Kasumi-1 (cell line): ENCODE results near the gene KRT222.

ENCODE experiments used
- DNase-seq, 2 experiments: peaks; one replicate each; lab custom pipeline; 2025; lab: John Stamatoyannopoulos, UW

KRT222 gene

DNA sequence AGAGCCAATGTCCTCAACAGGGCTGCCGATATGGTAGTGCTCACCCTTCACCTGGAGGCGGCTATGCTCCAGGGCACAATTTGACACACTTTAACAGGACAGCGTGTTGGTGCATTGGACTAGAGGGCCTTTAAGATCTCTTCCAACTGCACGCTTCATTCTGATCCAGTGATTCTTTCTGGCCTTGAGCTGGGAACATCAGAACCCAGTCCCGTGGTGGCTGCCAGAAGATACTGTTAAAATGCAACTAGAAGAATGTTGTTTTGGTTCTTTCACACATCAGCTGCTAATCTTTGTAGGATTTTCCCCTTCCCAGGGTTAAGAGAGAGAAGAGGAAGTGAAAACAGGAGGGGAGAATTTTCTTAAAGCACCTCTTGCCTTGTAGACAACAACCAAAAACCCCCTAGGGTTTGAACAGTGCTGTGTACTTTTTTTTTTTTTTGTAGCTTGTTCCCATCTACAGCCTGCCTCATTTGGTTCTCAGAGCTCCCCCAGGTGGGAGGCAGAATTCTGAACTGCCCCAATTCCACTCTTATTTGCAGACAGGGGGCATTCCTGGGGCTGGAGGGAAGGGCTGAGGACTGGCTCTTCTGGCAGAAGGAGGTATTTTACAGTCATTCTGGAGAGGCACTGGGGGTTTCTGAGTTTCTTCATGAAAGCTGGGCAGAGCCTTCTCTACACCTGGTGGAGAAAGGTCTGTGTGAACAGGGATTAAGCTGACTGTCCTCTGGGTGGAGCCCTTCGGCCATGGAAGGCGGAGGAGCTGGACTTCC, 49.7 kb downstream of the KRT222 start:
- no peak for DNase-seq

DNA sequence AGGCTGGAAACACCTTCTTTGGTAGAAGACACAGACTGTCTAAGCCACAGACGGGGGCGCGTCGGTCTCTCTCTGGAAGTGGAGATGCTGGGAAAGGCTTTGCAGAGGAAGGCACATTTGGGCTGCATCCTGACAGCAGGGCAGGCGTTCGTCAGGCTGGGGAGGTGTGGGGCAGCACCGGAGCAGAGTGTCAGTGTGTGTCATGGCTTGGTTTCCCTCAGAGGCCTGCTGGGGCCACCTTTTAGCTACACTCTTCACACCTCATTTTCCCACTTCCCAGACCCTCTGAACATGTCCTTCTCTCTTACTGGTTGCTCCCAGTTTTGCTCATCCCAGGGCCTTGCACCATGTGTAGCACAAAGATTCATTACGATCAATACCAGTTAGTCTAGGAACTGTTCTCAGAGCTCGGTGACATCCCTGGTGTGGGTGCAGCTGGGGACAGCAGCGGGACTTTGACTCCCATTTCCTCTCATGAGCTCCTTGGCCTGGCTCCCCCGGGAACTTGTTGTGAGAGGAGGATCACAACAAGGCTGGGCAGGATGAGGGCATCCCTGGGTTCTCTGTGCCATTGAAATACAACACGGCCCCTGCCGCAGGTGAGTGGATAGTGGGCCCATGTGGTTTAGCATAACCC, 50.4 kb downstream of the KRT222 start:
- no peak for DNase-seq

DNA sequence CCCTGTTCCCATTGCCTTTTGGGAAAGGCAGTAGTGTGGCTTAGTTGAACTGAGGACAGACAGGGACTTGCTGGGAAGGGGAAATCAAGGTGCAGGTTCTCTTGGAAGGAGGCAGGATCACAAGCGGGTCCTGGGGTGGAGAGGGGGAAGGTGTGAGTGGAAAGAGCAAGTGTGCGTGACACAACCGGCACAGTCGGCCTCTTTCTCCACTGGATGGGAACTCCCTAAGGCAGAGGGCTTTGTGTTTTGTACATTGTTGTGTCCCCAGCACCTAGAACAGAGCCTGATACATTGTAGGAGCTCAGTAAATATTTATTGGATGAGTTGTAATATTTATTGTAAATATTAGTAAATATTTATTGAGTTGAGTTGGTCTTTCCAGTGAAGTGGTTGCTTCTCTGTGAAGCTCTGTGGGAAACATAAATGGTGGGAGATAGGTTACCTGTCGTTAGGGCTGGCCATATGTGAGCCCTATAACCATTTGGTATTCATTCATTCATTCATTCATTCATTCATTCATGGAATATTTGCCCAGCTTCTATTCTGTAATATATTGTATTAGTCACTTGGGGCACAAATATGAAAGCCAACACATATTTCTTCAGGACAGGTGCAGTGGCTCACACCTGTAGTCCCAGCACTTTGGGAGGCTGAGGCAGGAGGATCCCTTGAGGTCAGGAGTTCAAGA, 51.4 kb downstream of the KRT222 start:
- DNase-seq, result no peak

DNA sequence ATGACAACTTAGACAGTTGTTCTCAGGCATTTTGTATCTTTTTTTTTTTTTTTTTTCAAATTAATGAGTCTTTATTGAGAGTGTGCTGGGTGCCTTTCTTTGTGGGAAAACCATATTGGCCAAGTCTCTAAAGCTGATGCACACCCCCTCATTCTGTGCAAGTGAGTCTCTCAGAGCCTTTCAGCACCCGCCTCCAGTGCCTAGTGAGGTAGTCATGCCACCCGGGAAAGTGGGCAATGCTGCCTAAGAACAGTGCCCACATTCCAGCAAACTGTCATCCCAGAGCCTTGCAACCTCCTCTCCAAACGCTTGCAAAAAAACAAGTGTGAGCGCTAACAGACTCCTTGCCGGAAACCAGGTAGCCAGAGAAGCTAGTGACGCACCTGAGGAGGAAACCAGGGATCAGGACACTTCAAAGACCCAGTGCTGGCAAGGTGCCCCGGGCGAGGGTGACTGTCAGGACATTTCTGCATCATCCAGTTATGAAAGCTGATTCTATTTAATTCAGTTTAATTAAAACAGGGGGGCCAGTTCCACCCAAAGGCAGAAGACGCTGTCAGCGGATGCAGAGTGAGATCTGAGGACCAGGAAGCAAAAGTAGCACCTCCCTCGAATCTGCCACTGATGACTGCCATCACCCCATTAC, 52.3 kb downstream of the KRT222 start:
- DNase-seq, result no peak

DNA sequence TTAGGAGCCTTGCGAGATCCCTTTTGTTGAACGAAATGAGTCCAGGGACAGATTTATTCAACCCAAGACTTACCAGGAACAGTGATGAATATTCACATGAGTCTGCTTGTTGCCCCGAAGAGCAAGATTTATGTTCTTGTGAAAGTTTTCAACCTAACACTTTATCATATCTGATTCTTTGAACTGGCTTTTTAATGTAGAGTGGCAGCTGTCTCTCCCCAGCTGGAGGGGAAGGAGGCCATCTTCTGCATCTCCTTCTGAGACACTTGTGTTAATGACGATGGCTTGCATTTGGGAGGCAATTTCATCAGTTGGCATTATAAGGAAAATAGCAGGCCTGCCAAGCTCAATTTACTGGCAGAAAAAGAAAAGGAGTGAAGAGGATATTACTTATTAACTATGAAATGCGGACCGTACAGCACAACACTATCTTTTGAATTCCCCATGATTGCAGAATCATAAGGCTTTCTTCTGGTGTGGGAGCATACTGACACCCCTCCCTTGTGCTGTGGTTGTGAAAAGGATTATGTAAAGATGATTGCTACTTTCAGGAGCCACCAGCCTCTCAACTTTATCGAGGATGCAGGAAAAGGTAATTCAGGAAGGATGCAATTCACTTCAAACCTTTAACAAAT, 53.0 kb downstream of the KRT222 start:
- no peak for DNase-seq

DNA sequence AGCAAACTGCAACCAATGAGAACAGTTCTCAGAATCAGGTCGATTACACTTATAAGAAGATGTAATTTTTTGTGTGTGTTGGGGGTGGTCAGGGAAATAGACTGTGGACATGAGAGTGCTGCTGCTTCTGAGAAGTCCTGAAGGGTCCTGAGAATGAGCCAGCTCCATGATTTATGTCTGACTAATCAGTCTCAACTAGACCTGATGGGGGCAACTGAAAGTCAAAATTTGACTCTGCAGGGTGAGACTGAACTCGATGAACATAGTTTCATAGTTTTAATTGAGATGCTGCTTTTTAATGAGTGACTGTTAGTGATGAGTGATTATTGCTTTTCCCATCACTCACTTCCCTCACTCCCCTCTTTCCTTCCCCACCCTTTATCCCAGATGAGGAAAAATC, 54.6 kb downstream of the KRT222 start:
- no peak for DNase-seq

DNA sequence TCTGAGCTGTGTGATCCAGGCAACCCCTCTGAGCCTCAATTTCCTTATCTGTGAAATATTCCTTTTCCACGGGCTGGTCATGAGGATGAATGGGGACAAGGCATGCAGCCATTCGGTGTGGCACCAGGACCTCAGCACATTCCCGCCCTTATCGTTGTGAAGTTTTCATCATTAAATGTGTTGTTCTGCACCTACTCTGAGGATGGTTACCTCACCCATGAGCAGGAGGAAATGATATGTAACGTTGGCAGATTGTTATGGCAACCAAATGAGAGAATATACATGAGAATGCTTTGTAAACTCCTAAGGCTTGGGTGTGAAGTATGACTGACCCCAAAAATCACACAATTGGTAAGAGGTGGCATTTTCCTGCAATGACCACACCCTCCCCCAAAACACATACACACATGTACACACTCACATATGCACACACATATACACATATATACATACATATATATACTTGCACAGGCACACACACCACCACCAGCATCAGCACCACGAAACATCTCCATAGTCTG, 56.9 kb downstream of the KRT222 start:
- no peak for DNase-seq

DNA sequence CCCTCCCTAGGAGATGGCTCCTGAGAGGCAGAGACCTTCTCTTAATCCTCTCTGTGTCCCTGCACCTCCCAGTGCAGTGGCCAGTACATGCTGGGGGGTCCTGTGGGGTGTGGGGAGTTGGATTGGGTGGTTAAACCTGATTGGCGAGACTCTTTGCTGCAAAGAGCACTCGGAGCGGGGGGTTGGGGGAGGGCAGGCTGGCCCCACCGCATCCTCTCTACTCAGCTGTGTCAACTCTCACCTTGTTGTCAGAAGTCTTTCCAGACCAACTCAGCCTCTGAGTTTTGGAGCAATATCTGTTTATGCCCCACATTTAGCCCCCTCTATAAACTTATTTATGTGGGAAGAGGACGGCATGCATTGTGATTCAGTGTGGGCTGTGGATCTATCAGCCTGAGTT, 57.3 kb downstream of the KRT222 start:
- DNase-seq, result no peak

DNA sequence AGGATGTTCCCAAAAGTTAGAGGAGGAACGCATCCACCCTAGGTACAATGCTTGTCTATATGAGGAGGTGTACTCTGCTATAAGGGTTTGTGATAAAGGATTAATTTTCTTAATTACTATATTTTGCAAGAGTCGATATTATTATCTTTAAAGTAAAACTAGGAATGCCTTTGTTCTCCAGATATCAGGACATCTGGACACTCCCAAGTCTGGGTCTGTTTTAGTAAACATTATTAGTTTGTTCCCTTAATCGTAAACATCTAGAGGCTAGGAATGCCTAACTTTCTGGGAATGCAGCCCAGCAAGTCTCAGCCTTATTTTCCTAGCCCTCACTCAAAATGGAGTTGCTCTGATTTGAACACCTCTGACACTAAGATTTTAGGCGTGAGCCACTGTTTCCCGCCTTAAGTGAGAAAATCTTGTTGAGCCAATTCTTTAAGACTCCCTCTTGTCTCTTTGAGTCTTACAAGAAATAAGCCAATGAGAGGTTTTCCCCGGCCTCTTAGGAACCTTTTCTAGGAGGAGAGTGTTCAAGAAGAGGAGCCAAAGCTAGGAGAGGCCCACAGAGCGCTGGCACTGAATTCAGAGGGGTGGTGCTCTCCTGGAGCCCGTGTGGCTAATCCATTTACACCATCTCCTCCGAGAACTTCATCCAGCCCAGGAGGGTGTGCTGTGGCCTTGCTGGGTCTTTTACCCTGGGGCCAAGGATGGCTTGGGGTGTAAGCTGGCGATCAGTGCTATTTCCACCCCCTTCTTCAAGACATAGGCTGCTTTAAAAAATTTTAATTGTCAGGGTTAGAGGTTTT, 58.2 kb downstream of the KRT222 start:
- DNase-seq, result no peak

DNA sequence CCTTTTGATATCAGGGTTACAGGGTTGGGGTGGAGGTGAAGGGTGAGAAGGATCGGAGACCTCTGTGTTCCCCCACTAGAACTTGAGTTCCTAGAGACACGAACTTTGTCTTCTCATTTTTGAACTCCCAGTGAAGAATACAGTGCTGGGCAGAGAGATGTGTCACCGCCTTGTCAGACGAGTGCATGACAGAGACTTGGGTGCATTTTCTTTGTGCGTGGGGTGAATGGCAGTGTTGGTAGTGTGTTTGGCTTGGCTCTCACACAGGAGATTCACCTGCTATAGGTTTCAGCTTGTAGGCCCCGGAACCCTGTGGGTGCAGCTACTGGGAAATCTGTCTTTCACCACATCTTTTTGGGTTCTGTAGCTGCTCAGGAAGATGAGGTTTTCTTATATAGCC, 59.7 kb downstream of the KRT222 start:
- no peak for DNase-seq
